NCI-H2029 (cell line): ENCODE data around the gene PTK7.

Source experiments
- DNase-seq: peaks from one replicate; lab custom pipeline; 2025; lab: John Stamatoyannopoulos, UW

The PTK7 gene

DNA sequence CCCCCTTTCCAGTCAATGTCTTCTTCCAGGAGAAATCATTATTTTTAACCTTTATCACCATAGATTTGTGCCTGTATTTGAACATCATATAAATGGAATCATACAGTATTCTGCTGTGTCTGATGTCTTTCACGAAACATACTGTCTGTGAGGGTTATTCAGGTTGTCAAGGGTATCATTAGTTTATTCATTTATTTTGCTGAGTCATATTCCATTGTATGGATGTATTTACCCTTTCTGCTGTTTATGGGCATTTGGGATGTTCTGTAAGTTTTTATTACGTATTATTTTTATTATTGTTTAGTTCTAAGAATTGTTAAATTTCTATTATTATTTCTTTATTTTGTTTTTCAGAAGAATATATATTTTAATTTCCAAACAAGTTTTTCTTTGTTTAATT, 131.2 kb downstream of the PTK7 start:
- no peak for DNase-seq
